Neural progenitor cell (in vitro differentiated cells): ENCODE data around the gene PRKAG2. TPM values are rescaled to one million over a fixed set of nuclear protein-coding genes. Genes with fewer than 3 reads are reported as not detected.

Experiments used
- DNase-seq: peaks from one replicate; pipeline ENCODE4 v3.0.0-alpha.2; 2016; ENCODE audit warnings: low spot score
- H2AFZ ChIP-seq: fragments of 200-600 bp; sonication (generic); replicated peaks from 2 replicates; pipeline ENCODE4 v1.6.1; 2016; ENCODE audit warnings: antibody characterized with exemption
- H3F3A ChIP-seq: fragments of 200-600 bp; sonication (generic); 2 replicates; pipeline ENCODE4 v1.6.1; 2016; ENCODE audit warnings: antibody characterized with exemption, low read depth
- H3K27ac ChIP-seq: fragments of 200-600 bp; sonication (generic); 2 replicates; pipeline ENCODE4 v1.5.1; 2016; ENCODE audit warnings: mild to moderate bottlenecking
- H3K27me3 ChIP-seq: fragments of 200-600 bp; sonication (generic); 2 replicates; pipeline ENCODE4 v1.6.1; 2016; ENCODE audit warnings: mild to moderate bottlenecking, moderate library complexity
- H3K36me3 ChIP-seq: fragments of 200-600 bp; sonication (generic); 2 replicates; pipeline ENCODE4 v1.5.1; 2016
- H3K4me1 ChIP-seq: fragments of 200-600 bp; sonication (generic); 2 replicates; pipeline ENCODE4 v1.6.1; 2016; ENCODE audit warnings: mixed run types
- H3K4me2 ChIP-seq: fragments of 200-600 bp; sonication (generic); 2 replicates; pipeline ENCODE4 v1.6.1; 2016
- H3K4me3 ChIP-seq: fragments of 200-600 bp; sonication (generic); 2 replicates; pipeline ENCODE4 v1.5.1; 2016
- H3K79me2 ChIP-seq: fragments of 200-600 bp; sonication (generic); 2 replicates; pipeline ENCODE4 v1.6.1; 2016; ENCODE audit warnings: low read depth
- H3K9ac ChIP-seq: fragments of 200-600 bp; sonication (generic); 2 replicates; pipeline ENCODE4 v1.6.1; 2016
- H3K9me3 ChIP-seq: fragments of 200-600 bp; sonication (generic); 2 replicates; pipeline ENCODE4 v1.5.1; 2016; ENCODE audit warnings: low read depth
- H4K20me1 ChIP-seq: fragments of 200-600 bp; sonication (generic); 2 replicates; pipeline ENCODE4 v1.6.1; 2016; ENCODE audit warnings: low read depth
- H3K27ac Mint-ChIP-seq: 3 replicates; pipeline ENCODE4 v1.8.0; 2021; ENCODE audit warnings: mixed read lengths
- H3K27me3 Mint-ChIP-seq: 2 replicates; pipeline ENCODE4 v1.8.0; 2022; ENCODE audit warnings: low read depth, mild to moderate bottlenecking, inconsistent platforms, moderate library complexity, mixed read lengths; ENCODE audit not compliant: insufficient read depth
- H3K36me3 Mint-ChIP-seq: 3 replicates; pipeline ENCODE4 v1.8.0; 2021; ENCODE audit warnings: mixed read lengths
- H3K4me1 Mint-ChIP-seq: 3 replicates; pipeline ENCODE4 v1.8.0; 2021; ENCODE audit warnings: mixed read lengths
- H3K4me3 Mint-ChIP-seq: 3 replicates; pipeline ENCODE4 v1.8.0; 2021; ENCODE audit warnings: mild to moderate bottlenecking, moderate library complexity, mixed read lengths
- H3K9me3 Mint-ChIP-seq: 3 replicates; pipeline ENCODE4 v1.8.0; 2020; ENCODE audit warnings: mixed read lengths
- CTCF ChIP-seq: fragments of 200-600 bp; sonication (generic); IDR thresholded peaks from 2 replicates; pipeline ENCODE4 v1.5.1; 2017; ENCODE audit warnings: antibody characterized with exemption, mild to moderate bottlenecking
- EZH2 ChIP-seq: fragments of 200-600 bp; sonication (generic); IDR thresholded peaks from 2 replicates; pipeline ENCODE4 v1.6.1; 2017; ENCODE audit warnings: antibody characterized with exemption, mild to moderate bottlenecking, moderate library complexity
- EZH2phosphoT487 ChIP-seq: fragments of 200-600 bp; sonication (generic); IDR thresholded peaks from 2 replicates; pipeline ENCODE4 v1.6.1; 2017; ENCODE audit warnings: antibody characterized with exemption
- total RNA-seq: library from RNA; depleted of rRNA; stranded (reverse); fragments of >200 nt; gene quantifications from 2 replicates; pipeline ENCODE4 v1.2.3, GENCODE V29; 2015; ENCODE audit warnings: low replicate concordance

The PRKAG2 gene
- total RNA-seq, 1 donor from 2014 or later: 11.4 TPM

GRCh38 chr7:151804756-151805155, 72.2 kb downstream of the PRKAG2 start:
- H3K27ac Mint-ChIP-seq: no peak overlapping the region
- no peaks in the 10 kb centered on the region for H3K9me3 Mint-ChIP-seq
- TF ChIP-seq EZH2: no peak
- no peak for TF ChIP-seq EZH2phosphoT487
- TF ChIP-seq CTCF: no peak
- H3K4me3 ChIP-seq: no peak overlapping the region
- H3K36me3 Mint-ChIP-seq: no peaks in the 10 kb centered on the region
- H3K4me2 ChIP-seq: no peak overlapping the region
- H3K27me3 ChIP-seq: no peaks in the 10 kb centered on the region
- no peak overlapping the region for H3K9ac ChIP-seq
- no peaks in the 10 kb centered on the region for H3K9me3 ChIP-seq
- H3K4me1 ChIP-seq: no peaks in the 10 kb centered on the region
- H2AFZ ChIP-seq: no peak overlapping the region
- H3K27ac ChIP-seq: no peak overlapping the region
- H4K20me1 ChIP-seq: no peaks in the 10 kb centered on the region
- H3F3A ChIP-seq: no peaks in the 10 kb centered on the region
- H3K4me3 Mint-ChIP-seq: no peak overlapping the region
- no peaks in the 10 kb centered on the region for H3K36me3 ChIP-seq
- DNase-seq: no peak
- peaks cover 10% of the 10 kb centered on the region for H3K4me1 Mint-ChIP-seq
- H3K27me3 Mint-ChIP-seq: peaks cover 6% of the 10 kb centered on the region
- no peaks in the 10 kb centered on the region for H3K79me2 ChIP-seq

GRCh38 chr7:151803841-151804240, 73.1 kb downstream of the PRKAG2 start:
- H3K27ac ChIP-seq: no peak overlapping the region
- H3K36me3 ChIP-seq: no peaks in the 10 kb centered on the region
- H3F3A ChIP-seq: no peaks in the 10 kb centered on the region
- peaks cover 10% of the 10 kb centered on the region for H3K4me1 Mint-ChIP-seq
- H4K20me1 ChIP-seq: no peaks in the 10 kb centered on the region
- no peak overlapping the region for H3K4me2 ChIP-seq
- no peaks in the 10 kb centered on the region for H3K27me3 ChIP-seq
- peaks cover 6% of the 10 kb centered on the region for H3K27me3 Mint-ChIP-seq
- TF ChIP-seq EZH2phosphoT487 (no peak), EZH2 (no peak), CTCF (no peak)
- H3K4me1 ChIP-seq: no peaks in the 10 kb centered on the region
- H3K4me3 ChIP-seq: no peak overlapping the region
- no peak overlapping the region for H3K9ac ChIP-seq
- H3K9me3 Mint-ChIP-seq: no peaks in the 10 kb centered on the region
- H3K9me3 ChIP-seq: no peaks in the 10 kb centered on the region
- no peak overlapping the region for H3K27ac Mint-ChIP-seq
- no peaks in the 10 kb centered on the region for H3K79me2 ChIP-seq
- H2AFZ ChIP-seq: no peak overlapping the region
- H3K36me3 Mint-ChIP-seq: no peaks in the 10 kb centered on the region
- H3K4me3 Mint-ChIP-seq: no peak overlapping the region
- no peak for DNase-seq

GRCh38 chr7:151802469-151802846, 74.5 kb downstream of the PRKAG2 start:
- Mint-ChIP-seq H3K27me3 (peaks cover 6% of the 10 kb centered on the region), H3K27ac (no peak overlapping the region), H3K4me3 (no peak overlapping the region), H3K36me3 (no peaks in the 10 kb centered on the region), H3K9me3 (no peaks in the 10 kb centered on the region), H3K4me1 (peaks cover 7% of the 10 kb centered on the region)
- H3K4me3 ChIP-seq: no peak overlapping the region
- TF ChIP-seq EZH2phosphoT487 (no peak), EZH2 (no peak), CTCF (no peak)
- H3K27me3 ChIP-seq: no peaks in the 10 kb centered on the region
- no peak overlapping the region for H3K27ac ChIP-seq
- no peaks in the 10 kb centered on the region for H3K79me2 ChIP-seq
- H3K4me2 ChIP-seq: no peak overlapping the region
- no peak for DNase-seq
- no peak overlapping the region for H2AFZ ChIP-seq
- no peaks in the 10 kb centered on the region for H3K36me3 ChIP-seq
- no peaks in the 10 kb centered on the region for H3K4me1 ChIP-seq
- no peak overlapping the region for H3K9ac ChIP-seq
- H3K9me3 ChIP-seq: no peaks in the 10 kb centered on the region
- no peaks in the 10 kb centered on the region for H3F3A ChIP-seq
- H4K20me1 ChIP-seq: no peaks in the 10 kb centered on the region
